HG02981 (cell line): ENCODE data around the gene TRAF3IP3.

Source experiments
- ATAC-seq: cut with Tn5 transposase; IDR thresholded peaks from one replicate; pipeline ENCODE4 v1.9.1; 2021; ENCODE audit warnings: mild to moderate bottlenecking, moderate library complexity; ENCODE audit not compliant: unreplicated experiment

The TRAF3IP3 gene

DNA sequence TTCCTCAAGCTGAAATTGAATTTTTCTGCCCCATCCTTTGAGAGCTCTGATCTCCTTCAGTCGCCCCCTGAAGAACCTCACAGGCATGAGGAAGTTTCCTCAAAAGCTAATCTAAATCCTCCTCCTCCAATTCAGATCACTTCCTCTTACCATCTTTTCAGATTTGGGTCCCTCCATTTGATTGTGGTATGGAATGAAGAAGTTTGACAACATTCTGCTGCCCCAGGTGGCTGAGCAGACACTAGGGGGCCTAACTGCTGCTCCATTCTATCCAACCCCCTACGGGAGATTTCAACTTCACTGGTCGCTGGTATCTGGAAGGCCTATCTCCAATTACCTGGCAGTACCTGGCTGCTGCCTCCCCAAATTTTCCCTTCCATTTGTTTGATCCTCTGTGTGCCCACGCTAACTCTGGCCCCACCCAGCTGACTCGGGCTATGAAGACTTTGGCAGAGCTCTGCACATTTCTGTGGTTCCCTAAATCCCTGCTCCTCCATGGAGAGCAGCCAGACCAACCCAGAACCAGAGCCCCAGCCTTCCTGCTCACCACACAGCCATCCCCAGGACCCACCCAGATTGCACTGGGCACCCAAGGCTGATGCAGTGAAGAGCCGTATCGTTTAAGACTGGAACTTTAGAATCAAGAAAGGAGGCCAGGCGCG lies 42.3 kb downstream of the TRAF3IP3 start:
- ATAC-seq, result no peak

DNA sequence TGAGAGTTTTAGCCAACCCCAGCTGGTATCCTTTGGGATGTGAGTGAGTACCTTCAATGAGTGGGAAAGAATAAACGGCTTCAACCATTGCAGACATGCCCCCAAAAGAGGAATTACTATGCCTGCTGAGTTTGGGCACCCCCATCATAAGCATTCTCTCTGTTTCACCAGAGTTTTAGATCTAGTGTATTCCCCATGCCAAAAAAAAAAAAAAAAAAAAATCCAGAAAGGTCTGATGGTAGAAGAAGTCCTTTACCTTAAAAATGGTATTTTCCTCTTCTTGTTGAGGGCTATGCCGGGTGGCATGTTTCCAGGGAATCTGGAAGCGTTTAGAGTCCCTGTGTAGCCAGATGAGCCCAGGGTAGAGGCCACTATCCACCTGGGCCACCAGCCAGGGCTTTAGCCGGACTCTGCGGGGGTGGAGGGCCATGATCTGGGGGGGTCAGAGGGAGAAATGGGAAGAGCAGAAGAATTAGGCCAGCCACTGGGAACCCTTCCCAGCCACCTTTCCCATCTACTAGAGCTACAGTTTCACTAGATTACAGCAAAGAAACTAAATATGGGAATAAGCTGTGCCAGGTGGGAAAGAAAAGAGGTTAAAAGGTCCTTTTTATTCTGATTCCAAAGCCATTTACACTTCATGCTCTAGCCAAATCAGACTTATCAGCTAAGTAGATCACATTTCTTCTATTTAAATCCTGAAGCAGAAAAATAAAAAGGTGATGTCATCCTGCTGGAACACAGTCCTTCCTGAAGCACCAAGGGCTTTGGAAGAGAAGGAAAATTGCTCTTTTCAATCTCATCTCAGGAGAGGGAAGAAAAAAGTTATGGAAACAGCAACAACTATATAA lies 45.4 kb downstream of the TRAF3IP3 start:
- no peak for ATAC-seq

DNA sequence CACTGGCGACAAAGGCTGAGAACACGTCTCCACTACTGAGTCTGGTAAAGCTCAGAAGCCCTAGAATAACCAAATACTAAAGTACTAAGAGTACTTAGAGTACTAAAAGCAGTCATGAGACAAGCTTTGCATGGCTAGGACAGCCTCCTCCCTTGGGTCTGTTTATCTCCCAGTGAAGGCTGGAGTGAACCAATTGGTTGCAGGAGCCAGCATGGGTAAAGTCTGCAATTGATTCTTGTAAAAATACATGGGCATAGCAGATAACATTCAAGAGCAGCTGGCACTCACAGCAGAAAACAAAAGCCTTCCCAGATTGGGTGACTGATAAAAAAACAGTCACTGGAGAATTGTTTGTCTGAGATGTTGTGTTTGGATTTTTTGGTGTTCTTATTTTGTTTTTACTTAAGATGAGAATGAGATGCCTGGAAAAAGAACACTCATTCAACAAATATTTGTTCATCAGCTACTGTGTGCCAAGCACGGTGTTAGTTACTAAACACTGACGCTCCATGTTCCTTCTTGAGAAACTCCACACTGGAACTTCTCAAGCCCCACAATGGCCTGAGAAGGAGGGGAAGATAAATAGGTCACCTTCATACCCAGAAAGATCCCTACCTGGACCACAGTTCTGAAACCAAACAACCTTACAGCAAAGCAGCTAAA lies 46.4 kb downstream of the TRAF3IP3 start:
- no peak for ATAC-seq

DNA sequence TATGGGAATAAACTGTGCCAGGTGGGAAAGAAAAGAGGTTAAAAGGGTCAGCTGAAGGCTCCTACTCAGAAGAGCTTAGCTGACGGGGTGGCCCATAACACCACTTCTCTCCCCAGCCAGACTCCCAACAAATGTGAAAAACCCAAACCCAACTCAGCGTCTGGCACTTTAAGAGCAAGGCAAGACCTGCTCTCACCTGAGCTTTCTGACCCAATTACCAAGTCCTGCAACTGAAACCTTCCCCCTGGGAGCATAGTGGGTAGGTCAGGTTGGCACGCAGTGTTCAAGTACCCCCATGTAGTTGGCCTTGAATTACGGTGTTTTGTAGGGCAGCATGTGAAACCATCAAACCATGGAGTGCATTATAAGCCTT lies 46.9 kb downstream of the TRAF3IP3 start:
- no peak for ATAC-seq

DNA sequence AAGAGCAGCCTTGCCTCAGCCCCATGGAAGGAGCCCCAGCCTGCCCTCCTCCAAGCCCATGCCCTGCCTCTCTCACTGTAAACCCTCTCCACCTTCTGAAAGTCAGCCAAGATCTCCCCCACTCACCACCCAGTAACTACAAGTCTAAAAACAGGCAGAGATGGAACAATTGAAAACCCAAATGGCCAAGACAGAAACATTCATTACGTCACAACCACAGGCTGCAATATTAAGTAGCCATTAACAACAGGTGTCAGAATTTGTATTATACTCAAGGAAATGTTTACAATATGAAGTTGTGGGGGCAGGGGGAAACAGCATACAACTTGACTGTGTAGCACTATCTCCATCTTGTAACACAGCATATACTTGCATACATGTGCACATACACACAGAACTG lies 47.7 kb downstream of the TRAF3IP3 start:
- ATAC-seq, result no peak

DNA sequence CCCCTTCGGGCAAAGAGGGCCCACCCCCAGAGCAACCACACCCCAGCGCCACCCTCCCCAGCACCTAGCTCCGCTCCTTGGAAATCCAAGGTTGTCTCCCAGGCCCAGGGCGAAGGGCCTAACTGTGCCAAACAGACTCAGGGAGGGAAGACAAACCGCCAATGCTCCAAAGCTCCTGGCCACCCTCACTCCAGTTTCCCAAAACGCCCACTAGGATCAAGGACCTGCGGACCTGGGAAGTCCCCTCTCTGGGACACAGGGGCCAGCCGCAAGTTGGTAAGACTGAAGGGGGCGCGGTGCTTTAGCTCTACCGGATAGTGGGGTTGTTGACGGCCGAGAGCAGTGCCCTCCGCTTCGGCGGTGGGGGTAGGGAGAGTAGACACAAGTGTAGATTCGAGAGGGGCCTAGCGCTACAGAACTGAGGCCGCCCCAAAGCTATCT lies 49.5 kb downstream of the TRAF3IP3 start:
- ATAC-seq, result no peak

DNA sequence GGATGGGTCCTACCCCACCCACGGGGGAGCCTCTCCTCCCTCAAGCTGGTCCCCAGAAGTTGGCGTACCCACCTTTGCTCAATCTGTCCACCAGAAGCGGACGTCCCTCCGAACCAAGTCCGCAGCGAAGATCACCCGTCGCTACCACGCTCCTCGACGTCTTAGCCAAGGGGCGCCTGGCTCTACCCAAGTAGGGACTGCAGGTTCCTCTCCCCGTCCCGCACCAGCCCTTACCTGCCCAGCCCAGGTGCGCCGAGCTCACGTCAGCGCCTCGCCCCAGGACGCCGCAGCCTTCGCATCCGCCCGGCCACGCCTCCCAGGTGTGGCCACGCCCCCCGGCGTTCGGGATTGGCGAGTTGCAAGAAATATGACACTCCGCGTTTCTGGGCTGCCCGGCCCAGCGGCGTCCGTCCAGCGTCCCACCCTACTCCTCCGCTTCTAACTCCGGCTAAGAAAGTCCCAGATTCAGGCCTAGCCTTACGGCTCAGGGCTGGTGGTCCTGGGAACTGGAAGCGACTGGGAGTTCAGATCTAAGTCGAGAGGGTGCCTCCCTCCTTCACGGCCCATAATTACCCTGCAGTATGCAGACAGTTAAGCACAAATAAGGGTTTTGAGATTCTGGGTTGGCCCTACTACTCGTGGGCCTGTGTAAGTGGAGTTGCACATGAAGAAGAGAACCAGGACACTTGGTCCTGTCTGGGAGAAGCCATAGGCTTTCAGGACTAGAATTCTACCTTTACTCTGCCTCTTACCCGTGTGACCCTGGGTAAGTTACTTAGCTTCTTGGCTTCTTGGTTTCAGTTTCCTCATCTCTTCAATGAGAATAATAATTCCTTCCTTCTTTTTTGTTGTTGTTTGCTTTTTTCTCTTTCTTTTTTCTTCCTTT lies 50.3 kb downstream of the TRAF3IP3 start, which contains the start of gene IRF6:
TSS of gene IRF6 (minus strand) at position 268 of the 886 bp plus-strand sequence. CDS start 4,729 bp downstream, outside the sequence.
- peak; percentile 74 for ATAC-seq

DNA sequence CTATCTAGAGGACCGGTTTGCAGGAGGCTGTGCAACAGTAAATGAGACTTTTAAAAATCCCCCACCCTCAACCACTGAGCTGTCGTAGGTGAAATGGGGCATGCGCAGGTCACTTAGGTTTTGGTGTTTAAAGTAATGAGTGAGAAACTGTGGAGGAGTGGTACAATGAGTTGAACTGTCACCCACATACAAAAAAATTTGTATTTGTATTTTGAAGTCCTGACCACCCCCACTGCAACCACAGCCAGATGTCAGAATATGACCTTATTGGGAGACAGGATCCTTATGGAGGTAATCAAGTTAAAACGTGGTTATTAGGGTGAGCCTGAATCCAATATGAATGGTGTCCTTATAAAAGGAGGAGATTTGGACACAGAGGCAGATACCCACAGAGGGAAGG lies 51.7 kb downstream of the TRAF3IP3 start:
- ATAC-seq, result no peak

DNA sequence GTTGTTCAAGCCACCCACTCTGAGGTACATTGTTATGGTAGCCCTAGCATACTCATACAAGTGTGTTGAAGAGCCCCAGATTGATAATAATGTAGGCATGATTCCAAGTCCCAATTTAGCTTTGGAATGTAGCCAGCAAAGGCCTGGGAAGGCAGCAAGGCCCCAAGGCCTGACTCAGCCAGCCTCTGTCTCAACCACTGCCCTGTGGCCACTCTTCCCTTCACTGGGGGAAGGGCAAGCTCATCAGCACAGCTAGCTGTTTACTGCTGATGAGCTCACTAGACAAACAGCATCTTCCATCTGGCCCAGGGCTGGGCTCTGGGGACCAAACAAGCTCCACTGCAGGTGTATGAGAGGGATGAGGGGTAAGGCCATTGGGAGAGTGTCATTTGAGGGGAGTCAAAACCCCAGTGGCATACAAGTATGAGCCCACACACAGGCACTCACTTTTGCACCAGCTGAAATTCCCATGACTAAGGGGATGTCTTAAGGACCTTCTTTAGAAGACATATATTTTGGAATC lies 52.3 kb downstream of the TRAF3IP3 start:
- no peak for ATAC-seq

DNA sequence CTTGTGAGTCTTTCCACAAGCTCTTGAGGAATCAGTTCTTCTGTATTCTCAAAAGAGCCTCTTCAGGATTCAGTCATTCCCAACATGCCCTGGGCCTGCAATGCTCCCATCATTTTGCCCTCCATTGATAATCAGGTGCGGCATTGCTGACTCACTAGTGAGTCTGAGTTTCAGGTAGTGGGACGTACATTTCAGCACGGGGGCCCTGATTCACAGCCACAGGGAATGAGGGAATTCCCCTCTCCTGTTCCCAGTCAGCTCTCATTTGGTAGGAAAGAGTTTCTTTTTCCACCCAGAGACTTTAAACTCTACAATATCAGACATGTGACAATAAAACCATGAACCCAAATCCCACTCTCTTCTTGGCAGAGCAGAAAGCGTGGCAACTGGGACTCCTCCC lies 53.8 kb downstream of the TRAF3IP3 start:
- ATAC-seq, result no peak

DNA sequence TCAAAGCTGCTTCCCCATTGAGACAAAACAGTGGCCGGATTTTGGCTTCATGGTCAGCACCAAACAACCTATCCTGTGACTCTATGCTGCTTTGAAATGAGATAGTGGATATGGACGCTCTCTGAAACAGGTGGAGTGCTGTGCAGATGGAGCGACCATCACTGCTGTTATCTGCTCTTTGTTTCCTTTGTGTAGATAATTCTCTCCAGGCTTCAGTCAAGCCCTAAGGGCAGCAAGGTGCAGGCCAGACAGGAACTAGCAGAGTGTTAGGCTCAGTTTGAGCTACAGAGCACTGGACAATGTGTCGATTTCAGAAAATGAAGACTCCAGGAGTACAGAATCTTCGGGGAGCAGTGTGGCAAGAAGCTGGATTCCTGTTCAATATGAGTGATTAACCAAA lies 54.9 kb downstream of the TRAF3IP3 start:
- ATAC-seq, result no peak

DNA sequence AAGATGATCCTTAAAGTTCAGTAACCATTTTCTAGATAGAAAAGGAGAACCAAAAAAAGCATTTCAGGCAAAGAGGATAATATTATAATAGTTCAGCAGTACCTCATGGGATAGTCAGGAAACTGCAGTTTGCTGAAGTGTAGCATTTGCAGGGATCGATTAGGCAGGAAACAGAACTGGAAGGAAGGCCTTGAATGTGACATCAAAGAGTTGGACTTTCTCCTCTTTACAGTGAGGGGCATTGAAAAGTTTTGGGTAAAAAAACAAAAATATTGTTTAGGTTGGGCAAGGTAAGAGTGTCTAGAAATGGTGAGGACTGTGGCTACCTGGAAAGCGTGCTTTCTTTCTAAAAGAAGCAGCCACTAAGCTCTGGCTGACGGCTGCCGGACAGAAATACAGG lies 58.0 kb downstream of the TRAF3IP3 start:
- no peak for ATAC-seq

DNA sequence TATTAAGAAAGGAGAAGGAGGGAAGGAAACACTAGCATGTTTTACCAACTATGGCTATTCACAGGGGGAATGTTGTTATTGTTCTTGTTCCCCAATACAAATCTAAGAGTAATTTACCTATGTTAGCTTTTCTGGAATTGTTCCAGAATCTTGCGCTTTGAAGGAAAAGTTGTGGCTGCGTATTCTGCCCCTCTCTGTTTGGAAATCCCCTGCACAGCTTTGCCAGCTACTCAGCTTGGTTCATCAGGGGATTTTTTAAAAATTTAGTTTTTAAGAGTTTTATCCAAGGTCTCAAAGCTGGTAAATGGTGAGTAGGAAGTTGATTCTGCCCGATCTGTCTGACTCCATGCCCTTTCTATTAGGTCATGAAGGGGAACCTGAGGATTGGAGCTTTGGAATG lies 59.6 kb downstream of the TRAF3IP3 start:
- no peak for ATAC-seq

DNA sequence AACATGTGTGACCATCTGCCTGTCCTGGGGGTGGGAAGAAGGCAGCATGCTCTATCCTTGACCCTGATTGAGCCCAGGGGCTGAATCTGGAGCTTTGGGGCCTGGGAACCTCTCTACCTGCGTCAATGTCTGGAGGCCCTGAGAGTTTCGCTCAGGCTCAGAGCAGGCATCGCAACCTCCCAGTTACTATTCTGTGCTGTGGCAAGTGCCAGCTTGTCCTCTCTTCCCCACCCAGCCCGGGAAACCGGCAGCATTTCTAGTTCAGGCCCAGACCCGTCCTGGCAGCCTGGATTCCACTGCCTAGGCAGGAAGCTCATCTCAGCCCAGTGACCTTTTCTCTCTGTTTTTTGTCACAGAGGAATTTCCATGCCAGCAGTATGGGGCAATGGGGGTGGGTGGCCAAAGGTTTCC lies 60.1 kb downstream of the TRAF3IP3 start:
- ATAC-seq, result no peak

DNA sequence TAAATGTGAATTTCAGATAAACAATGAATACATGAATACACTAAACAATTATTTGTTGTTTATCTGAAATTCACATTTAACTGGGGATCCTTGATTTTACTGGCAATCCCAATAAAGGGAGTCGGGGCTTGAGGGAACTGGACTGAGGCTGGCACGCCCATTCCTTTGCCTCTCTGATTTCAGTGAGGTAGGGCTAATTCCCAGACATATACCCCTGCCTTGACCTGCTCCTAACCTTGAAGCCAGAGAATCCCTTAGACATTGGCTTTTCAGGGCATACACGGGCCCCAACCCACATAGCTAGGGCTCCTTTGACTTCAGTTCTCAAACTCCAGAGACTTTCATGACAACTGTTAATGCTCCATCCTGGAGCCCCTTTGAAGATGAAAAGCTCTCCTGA lies 61.1 kb downstream of the TRAF3IP3 start:
- no peak for ATAC-seq

DNA sequence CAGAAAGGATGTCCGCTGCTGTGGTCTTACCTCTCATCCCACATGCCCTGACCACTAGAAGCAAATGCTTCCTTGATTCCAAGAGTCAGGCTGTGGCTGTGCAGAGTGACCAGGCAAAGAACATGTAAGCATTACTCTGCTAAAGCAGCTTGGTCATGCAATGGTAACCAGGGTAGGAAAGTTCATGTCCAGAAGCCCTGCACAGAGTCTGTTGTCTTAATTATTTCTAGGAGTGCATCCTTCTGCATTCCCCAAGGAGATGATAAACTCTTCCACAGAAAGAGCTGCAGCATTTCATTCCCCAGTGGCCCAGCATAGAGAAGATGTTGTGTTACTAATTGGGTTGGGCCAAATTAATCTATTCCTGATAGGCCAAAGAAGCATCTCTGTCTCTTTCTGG lies 61.8 kb downstream of the TRAF3IP3 start:
- ATAC-seq, result no peak

DNA sequence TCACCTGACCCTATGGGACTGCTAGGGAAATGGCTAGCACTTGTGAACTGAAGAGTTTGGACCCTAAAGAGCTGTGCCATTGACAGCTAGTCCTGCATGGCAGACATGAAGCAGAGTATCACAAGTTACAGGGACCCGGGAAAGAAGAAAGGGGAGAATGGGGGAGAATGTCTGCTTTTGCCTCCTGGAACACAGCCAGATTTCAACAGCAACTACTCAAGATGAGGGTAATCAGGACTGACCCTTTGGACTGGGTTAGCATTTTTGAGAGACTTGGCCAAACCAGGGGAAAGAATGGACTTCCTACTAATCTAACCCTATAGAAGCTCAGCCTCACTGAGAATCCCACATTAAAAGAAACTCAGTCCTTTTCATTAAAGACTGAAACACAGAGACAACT lies 63.2 kb downstream of the TRAF3IP3 start:
- no peak for ATAC-seq

DNA sequence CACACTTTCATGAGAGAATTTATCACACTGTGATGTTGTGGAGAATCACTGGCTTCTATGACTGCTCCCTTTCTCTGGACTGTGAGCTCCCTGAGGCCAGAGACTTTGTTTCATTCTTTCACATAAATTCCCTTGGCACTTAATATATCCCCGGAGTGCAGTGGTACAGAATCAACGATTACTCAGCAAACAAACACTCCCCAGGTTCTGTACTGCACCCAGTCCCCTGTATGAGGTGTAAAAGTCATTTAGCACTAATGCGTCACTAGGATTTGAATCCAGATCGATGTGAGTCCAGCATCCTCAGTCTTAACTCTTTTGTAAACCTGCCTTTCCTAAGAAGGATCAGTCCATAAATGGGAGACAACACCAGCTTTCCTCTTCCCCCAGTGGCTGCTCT lies 65.1 kb downstream of the TRAF3IP3 start:
- no peak for ATAC-seq

DNA sequence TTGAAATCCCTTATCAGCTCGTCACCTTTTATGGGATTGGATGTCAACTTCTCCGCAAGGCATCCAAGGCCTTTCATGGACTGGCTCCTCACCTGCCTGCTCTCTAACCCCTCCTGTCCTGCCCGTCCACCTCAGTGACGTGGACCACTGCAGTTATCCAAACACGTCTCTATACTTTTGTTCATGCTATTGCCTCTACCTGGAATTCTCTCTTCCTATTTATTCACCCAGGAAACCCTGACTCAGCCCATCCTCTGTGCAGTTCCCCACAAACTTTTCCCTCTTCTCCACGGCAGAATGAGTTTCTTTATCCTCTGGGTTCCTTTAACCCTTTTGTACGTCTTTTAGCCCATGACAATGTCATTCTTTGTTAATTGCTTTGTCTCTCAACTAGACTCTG lies 66.9 kb downstream of the TRAF3IP3 start:
- ATAC-seq, result no peak
